ENCODE results near the gene ACAD9.
A peak's percentile ranks its signal among the peaks of the same experiment; 100 is the strongest.
"Not testable (repeated sequence)": the region's sequence is repeated elsewhere in the genome, so short reads cannot be mapped to it uniquely, and the experiment has no call there.

ACAD9 gene

DNA sequence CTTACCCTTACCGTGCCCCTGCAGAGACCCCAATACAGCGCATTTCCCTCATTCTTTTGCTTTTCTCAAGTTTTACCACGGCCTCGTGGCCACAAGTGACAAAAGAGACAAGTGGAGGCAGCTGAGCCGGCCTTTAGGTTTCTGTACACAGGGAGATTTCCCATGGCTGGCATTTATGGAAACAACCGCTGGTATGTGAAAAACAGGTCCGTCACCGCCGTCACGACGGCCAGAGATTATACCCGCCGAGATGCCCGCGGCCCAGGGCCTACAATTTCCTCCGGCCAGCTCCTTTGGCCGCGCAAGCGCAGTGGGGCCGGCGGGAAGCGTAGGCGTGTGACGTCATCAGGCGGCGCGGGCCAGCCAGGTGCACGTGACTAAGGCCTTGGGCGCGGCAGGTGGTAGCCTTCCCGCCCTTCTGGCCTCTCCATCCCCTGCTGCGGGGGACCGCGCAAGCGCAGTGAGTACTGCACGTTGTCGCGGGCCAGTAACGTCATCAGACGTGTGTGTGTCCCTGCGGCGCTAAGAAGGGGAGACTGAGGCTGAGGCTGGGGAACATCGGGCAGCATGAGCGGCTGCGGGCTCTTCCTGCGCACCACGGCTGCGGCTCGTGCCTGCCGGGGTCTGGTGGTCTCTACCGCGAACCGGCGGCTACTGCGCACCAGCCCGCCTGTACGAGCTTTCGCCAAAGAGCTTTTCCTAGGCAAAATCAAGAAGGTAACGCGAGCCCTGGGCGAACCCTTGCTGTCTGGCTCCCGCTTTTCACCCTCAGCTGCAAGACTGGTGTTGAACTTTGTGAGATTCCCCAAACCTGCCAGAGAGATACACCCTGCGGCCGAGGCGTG lies at the start of gene ACAD9:
Gene ACAD9, plus strand, starts transcription at position 496 of the 845 bp plus-strand sequence. Its CDS starts 72 bp downstream, at position 568.
- peak; percentile 96 for DNase-seq (ENCODE audit: low read depth in 2 of 2)

GRCh38 chr3:128829925-128830625 lies 49.3 kb upstream of the ACAD9 start:
- DNase-seq (ENCODE audit: low read depth in 2 of 2): not testable (repeated sequence)

DNA sequence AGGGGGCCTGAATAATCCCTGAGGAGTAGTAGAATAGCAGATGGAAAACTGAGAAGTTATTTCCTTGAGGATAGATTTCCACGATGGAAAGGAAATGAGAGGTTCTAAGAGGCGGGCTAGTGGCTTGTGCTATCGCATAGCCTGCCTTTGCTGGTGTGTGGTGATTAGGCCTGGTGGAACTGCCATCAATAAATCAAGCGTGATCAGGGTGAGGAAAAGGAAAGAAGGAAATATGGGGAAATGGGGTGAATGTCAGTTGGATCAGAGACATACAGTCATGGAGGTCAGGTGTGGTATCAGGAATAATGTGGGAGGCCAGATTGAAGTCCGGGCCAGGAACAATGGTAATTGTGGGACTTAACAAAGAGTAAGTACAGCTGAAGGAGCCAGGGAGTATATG lies 48.7 kb upstream of the ACAD9 start:
- not testable (repeated sequence) for DNase-seq (ENCODE audit: low read depth in 2 of 2)

DNA sequence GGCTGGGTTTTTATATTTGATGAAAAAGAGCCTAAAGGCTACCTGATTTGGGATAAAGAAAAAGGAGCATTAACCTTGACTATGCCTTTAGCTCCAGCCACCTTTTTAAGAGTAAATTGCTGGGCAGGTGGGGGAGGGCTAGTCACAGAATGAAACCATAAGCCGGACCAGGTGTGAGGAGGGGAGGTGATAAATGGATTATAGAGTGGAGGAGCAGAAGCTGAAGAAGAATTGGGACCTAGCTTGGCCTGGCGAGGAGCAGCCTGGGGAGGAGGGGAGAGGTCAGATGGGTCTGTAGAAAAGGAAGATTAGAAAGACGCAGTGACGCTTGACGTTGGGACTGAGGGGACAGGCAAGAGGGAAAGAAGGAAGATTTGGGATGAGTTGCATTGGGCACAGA lies 46.4 kb upstream of the ACAD9 start:
- not testable (repeated sequence) for DNase-seq (ENCODE audit: low read depth in 2 of 2)

DNA sequence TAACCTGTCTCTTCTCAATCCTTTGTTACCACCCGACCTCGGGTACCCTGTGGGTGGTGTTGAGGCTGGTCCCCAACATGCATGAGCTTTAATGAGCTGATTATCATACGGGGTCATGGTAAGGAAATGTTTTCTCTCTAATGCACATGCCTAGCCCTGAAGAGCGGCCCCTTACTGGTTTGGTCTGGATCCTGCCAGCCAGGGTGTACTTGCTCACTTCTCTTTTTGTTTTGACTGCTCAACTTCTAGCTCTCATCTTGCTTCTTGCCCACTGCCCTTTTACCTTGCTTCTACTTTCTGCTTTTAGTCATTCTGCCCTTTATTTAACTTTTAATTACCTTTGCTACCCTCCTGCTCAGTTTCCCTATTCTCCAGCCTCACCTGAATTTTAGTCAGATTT lies 44.3 kb upstream of the ACAD9 start:
- DNase-seq (ENCODE audit: low read depth in 2 of 2): no peak

DNA sequence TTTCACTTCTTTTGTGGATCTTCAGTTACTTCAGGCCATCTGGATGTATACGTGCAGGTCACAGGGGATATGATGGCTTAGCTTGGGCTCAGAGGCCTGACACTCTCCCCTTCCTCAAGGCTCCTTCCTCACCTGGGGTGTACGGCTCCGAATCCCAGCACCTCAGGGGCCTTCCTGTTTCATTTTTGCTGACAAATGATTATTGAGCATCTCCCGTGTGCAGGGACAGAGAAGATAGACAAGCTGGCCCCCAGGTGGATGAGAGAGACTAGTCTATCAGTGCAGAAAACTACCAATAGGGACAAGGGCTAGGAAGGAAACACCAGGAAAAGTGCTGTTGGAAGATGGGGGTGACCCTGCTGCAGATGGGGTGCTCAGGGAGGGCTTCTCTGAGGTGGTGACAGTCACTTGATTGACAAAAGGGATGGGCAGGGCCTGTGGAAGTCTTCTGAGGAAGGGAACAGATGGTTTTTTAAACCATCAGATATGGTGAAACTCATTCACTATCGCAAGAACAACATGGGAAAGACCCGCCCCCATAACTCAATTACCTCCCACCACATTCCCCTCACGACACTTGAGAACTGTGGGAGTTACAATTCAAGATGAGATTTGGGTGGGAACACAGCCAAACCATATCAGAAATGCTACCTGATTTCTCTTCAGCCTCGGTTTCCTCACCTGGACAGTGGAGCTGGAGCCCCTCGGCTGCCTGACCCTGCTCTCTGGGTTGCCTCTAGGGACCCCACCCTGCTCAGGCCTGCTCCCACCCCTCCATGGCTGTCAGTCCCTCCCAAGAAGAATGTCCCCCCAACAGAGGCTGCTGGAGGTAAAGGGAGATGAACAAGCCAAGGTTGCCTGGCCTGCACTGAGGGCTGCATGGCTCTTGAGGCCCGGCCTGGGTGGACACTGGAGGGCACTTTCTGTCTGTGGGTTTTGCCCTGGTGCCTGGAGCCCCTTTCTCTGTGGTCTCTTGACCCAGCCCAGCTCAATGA lies 37.2 kb upstream of the ACAD9 start:
- no peak for DNase-seq (ENCODE audit: low read depth in 2 of 2)

- DNase-seq (ENCODE audit: low read depth in 2 of 2): no peak
These were observed 34.9 kb upstream of the ACAD9 start for GRCh38 chr3:128844502-128844901.

DNA sequence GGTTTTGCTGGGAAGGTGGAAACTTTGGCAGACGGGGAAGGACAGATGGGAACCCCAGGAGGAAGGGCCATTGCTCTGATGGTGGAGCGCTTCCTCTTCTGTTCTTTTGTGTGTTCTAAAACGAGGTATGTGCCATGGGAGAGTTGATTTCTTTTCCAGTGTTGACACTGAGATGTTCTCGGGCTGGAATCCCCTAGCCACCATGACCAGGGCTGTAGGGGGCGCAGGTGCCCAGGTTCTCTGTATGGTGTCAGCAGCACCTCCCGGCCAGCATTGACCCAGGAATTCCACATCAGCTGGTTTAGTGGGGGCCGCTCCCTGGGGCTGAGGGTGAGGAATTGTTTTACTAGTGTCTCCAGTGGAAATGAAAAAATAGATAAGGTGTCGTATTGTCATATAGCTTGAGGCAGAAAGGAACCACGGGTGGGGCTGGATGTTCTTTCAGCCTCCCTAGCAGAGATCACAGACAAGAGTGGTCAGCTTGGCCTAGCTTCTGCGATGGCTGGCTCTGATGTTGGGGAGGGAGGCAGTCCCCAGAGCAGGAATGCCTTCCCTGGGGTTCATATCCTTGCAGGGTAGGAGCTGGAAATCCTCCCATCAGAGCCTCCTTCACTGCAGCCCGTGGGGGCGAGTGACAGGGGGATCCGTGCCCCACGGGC lies 34.2 kb upstream of the ACAD9 start:
- no peak for DNase-seq (ENCODE audit: low read depth in 2 of 2)

DNA sequence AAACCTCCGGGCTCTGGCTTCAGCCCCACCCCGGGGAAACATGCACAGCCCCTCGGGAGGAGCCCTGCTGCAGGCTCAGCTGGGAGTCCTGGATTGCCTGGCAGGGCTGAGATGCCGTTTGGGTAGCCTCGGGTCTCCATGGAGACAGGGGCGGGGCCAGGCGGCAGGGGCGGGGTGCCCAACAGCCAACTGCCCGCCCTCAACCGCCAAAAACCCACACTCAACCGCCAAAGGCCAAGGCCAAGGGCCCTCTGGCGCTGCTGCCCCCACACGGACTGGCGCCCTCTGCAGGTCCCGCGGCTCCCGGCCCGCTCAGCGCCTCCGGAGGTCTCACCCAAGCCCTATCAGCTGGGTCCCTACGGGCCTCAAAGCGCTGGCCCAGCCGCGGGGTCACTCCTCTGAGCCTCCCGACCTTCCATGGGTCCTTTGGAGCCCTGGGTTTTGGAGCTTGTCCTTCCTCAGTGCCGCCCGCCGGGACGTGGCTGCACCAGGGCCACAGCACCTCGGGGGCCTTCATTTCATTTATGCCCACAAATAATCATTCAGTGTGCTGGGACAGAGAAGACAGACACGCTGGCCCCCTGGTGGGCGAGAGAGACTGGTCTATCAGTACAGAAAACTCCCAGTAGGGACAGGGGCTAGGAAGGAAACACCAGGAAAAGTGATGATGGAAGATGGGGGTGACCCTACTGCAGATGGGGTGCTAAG lies 33.5 kb upstream of the ACAD9 start:
- DNase-seq (ENCODE audit: low read depth in 2 of 2): peak; percentile 73 to 88

- peak in 1 of 2 donors; percentile 24 for DNase-seq (ENCODE audit: low read depth in 2 of 2)
These were observed 32.9 kb upstream of the ACAD9 start for GRCh38 chr3:128846486-128846891.

- DNase-seq (ENCODE audit: low read depth in 2 of 2): no peak
These were observed 31.6 kb upstream of the ACAD9 start for GRCh38 chr3:128847666-128848370.

DNA sequence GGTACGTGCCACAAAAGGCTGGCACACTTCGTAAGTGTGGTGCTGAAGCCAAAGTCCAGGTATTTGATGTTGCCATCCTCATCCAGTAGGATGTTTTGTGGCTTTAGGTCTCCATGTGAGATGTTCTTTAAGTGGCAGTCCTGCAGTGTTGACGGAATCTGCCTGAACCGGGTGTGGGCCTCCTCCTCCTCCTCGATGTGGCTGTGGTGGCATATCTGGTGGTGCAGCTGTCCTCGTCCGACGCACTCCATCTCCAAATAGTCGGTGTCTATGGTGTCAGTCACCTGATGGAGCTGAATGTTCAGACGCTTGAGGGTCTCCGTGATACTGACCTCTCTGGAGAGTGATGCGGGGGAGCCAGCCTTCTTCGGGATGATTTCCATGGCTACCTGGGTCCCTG lies 30.5 kb upstream of the ACAD9 start:
- no peak for DNase-seq (ENCODE audit: low read depth in 2 of 2)

- no peak for DNase-seq (ENCODE audit: low read depth in 2 of 2)
These were observed 29.4 kb upstream of the ACAD9 start for GRCh38 chr3:128849911-128850455.

- no peak for DNase-seq (ENCODE audit: low read depth in 2 of 2)
These were observed 28.9 kb upstream of the ACAD9 start for GRCh38 chr3:128850544-128850943.

DNA sequence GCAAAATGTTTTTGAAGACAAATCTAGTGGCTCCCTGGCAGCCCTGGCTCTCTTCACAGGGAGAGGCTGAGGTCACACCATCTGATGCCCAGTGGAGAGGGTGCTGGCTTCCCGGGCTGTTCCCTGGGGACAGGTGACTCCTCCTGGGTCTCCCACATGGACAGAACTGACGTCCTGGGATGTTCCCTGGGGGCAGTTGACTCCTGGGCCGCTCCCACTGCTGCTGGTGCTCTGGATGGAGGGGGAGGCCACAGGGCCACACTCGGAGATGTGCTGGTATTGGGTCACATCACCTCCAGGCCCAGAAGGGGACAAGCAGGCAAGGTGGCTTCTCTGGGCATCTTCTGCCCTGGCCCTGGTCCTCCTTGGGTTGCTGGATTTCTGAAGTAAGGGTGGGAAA lies 27.8 kb upstream of the ACAD9 start:
- no peak for DNase-seq (ENCODE audit: low read depth in 2 of 2)

GRCh38 chr3:128853826-128854225 lies 25.6 kb upstream of the ACAD9 start:
- no peak for DNase-seq (ENCODE audit: low read depth in 2 of 2)

DNA sequence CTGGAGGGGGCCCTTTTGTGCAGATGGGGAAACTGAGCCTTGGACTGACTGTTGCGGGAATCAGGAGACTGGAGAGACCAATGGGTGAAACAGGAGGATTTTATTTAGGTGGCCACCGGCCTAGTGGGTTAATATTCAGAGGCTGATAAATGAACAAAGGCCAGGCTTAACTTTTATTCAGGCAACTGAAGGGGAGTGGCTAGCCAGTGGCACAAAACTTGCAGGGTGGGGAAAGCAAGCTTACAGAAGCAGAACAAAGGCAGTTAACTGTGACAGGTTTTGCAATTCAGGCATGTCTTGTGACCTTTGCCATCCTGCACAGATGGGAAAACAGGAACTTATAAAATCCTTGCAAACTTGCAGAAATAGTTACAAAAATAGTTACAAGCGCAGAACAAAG lies 24.9 kb upstream of the ACAD9 start:
- no peak for DNase-seq (ENCODE audit: low read depth in 2 of 2)

DNA sequence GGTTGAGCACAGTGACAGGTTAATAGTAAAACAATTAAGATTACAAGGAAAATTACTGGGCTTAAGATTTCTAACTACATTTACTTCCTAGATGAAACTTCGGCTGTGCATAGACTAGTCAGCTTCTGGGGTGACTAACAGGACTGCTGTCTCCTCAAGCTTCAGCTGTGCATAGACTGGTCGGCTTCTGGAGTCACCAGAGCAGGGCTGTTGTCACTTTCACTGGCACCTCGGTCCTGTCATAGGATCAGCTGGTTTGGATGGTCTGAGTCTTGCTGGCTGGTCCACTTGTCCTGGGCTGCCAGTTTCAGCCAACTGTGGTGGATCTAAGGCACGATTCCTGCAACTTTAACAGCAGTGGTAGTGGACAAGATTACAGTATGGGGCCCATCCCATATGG lies 23.9 kb upstream of the ACAD9 start:
- DNase-seq (ENCODE audit: low read depth in 2 of 2): no peak

GRCh38 chr3:128858167-128858566 lies 21.3 kb upstream of the ACAD9 start:
- DNase-seq (ENCODE audit: low read depth in 2 of 2): no peak

- no peak for DNase-seq (ENCODE audit: low read depth in 2 of 2)
These were observed 19.8 kb upstream of the ACAD9 start for GRCh38 chr3:128859630-128860029.
